Measurements from ENCODE around the gene CDCA3.
"Not testable (repeated sequence)": the region's sequence is repeated elsewhere in the genome, so short reads cannot be mapped to it uniquely, and the experiment has no call there.

The CDCA3 gene

GRCh38 chr12:6851153-6851920 is at the start of gene CDCA3:
Gene CDCA3 (minus strand): TSS chr12:6851286. CDS start chr12:6850952, 334 bp downstream.
- peak; percentile 93 for DNase-seq (ENCODE audit: low read depth, low spot score)
- ChIA-PET POLR2A (interaction anchor here (0.7 to 8.8 kb wide), 11 partner anchors 10 to 312 kb away, joined by 3 to 164 read pairs (median 8); partner anchors contain the start of genes GNB3, MLF2, P3H3 and PTMS), CTCF (interaction anchor here (1.2 to 18.1 kb wide), 7 partner anchors 10 to 98 kb away, joined by 3 to 316 read pairs (median 18); partner anchors contain the start of genes GNB3, MLF2, P3H3 and PTMS)
- TF ChIP-seq CTCF (IDR thresholded peaks at IDR 0.05; ENCODE audit: insufficient read depth, low read length, missing control alignments), result no peak
- peak within 1 kb of the TSS; percentile 98 for H3K4me3 ChIP-seq (ENCODE audit: low read depth, low read length)

- no peak overlapping the region for H3K4me3 ChIP-seq (ENCODE audit: low read depth, low read length)
- ChIA-PET CTCF (interaction anchor here (1.5 to 1.9 kb wide), 2 partner anchors 8 to 13 kb away, joined by 4 to 17 read pairs; no protein-coding TSS in a partner anchor), POLR2A (no interaction called here)
- no peak for DNase-seq (ENCODE audit: low read depth, low spot score)
- TF ChIP-seq CTCF (IDR thresholded peaks at IDR 0.05; ENCODE audit: insufficient read depth, low read length, missing control alignments), result no peak
Measured at GRCh38 chr12:6899837-6900519, 48.9 kb upstream of the CDCA3 start.

- DNase-seq (ENCODE audit: low read depth, low spot score), result no peak
- ChIA-PET CTCF (interaction anchor here (1.5 to 1.9 kb wide), 2 partner anchors 8 to 14 kb away, joined by 4 to 17 read pairs; no protein-coding TSS in a partner anchor), POLR2A (interaction anchor here (1.1 kb wide), 1 partner anchor 32 kb away, joined by 4 read pairs; the partner anchor contains the start of gene TPI1)
- TF ChIP-seq CTCF (IDR thresholded peaks at IDR 0.05; ENCODE audit: insufficient read depth, low read length, missing control alignments), result no peak
- no peak overlapping the region for H3K4me3 ChIP-seq (ENCODE audit: low read depth, low read length)
Measured at GRCh38 chr12:6899427-6899826, 48.3 kb upstream of the CDCA3 start.

DNA sequence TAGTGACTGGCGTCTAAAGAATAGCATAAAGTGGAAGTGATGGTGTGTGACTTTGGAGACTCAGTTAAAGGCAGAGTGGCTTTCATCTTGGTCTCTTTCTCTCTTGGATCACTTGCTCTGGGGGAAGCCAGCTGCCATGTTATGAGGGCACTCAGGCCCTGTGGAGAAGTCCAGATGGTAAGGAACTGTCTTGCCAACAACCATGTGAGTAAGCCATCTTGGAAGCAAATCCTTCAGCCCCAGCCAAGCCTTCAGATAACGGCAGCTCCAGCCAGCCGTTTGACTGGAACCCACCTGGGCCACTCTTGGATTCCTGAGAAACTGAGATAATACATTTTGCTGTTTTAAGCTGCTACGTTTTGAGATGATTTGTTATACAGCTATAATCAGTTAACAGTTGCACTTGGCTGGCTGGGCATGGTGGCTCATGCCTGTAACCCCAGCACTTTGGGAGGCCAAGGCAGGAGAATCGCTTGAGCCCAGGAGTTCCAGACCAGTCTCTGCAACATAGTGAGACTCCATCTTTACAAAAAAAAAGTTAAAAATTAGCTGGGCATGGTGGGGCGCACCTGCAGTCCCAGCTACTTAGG is 45.9 kb upstream of the CDCA3 start:
- H3K4me3 ChIP-seq (ENCODE audit: low read depth, low read length), result no peak overlapping the region
- POLR2A ChIA-PET, result no interaction called here
- CTCF ChIA-PET, result interaction anchor here (0.7 to 1.2 kb wide), 4 partner anchors 8 to 41 kb away, joined by 3 to 6 read pairs (median 4); partner anchors contain the start of gene SPSB2
- DNase-seq (ENCODE audit: low read depth, low spot score), result no peak
- no peak for TF ChIP-seq CTCF (IDR thresholded peaks at IDR 0.05; ENCODE audit: insufficient read depth, low read length, missing control alignments)

GRCh38 chr12:6894321-6894720 is 43.2 kb upstream of the CDCA3 start:
- no peak for DNase-seq (ENCODE audit: low read depth, low spot score)
- H3K4me3 ChIP-seq (ENCODE audit: low read depth, low read length), result no peak overlapping the region
- ChIA-PET POLR2A (interaction anchor here (0.6 kb wide), 1 partner anchor 385 kb away, joined by 4 read pairs; no protein-coding TSS in a partner anchor), CTCF (interaction anchor here (0.7 to 1.7 kb wide), 2 partner anchors 22 to 30 kb away, joined by 3 to 9 read pairs; partner anchors contain the start of gene SPSB2)
- no peak for TF ChIP-seq CTCF (IDR thresholded peaks at IDR 0.05; ENCODE audit: insufficient read depth, low read length, missing control alignments)

DNA sequence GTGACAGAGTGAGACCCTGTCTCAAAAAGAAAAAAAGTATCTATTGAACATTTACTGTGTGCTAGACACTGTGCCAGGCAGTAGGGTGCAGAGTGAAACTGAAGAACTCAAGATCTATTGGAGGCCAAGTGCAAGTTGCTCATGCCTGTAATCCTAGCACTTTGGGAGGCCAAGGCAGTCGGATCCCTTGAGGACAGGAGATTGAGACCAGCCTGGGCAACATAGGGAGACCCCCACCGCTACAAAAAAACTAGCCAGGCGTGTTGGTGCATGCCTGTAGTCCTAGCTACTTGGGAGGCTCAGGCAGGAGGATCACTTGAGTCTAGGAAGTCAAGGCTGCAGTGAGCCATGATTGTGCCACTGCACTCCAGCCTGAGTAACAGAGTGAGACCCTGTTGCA is 41.6 kb upstream of the CDCA3 start:
- H3K4me3 ChIP-seq (ENCODE audit: low read depth, low read length); POLR2A ChIA-PET; DNase-seq (ENCODE audit: low read depth, low spot score): not testable (repeated sequence)
- CTCF ChIA-PET, result interaction anchor here (1.2 to 2.8 kb wide), 9 partner anchors 7 to 745 kb away, joined by 3 to 53 read pairs (median 17); partner anchors contain the start of genes LRRC23 and SPSB2

Measured in AG04449 (cell line).